Measurements from ENCODE around the gene AKAP6. TPM values are rescaled to one million over a fixed set of nuclear protein-coding genes. Genes with fewer than 3 reads are reported as not detected.

The AKAP6 gene
- total and polyA plus RNA-seq, 2 of the 8 experiments (the other 6 are each of a cell fraction or from before 2014, with no cell fraction given), result 0.09 to 0.89 TPM

GRCh38 chr14:32719601-32720000 is 390.5 kb downstream of the AKAP6 start:
- ChIA-PET CTCF (ENCODE audit: partially characterized antibody) (no interaction called here), POLR2A (ENCODE audit: partially characterized antibody) (no interaction called here)

More at GRCh38 chr14:32719601-32720000, 390.5 kb downstream of the AKAP6 start:
- Histone ChIP-seq H3K9ac (replicated peaks in 1 of 4; ENCODE audit: extremely low read depth in 1 of 4, low read depth in 3 of 4, low read length in 3 of 4) (no peak overlapping the region), H4K5ac (ENCODE audit: insufficient read length, low read depth, low read length) (no peak overlapping the region), H3K14ac (ENCODE audit: insufficient read length) (no peak overlapping the region), H3K56ac (replicated peaks; ENCODE audit: insufficient read length, low read depth, low read length) (no peak overlapping the region), H3K23ac (ENCODE audit: insufficient read length) (no peak overlapping the region), H3K23me2 (ENCODE audit: low read depth, low read length) (no peaks in the 10 kb centered on the region), H2AK5ac (ENCODE audit: low read depth, low read length) (no peak overlapping the region), H3K27me3 (replicated peaks in 1 of 4; ENCODE audit: control insufficient read depth in 3 of 4, extremely low read depth in 1 of 4, insufficient read depth in 3 of 4, low read length in 3 of 4) (no peaks in the 10 kb centered on the region), H3K9me3 (ENCODE audit: insufficient read depth in 2 of 2, low read depth in 1 of 2, low read length in 1 of 2) (no peaks in the 10 kb centered on the region), H4K91ac (replicated peaks; ENCODE audit: insufficient read length, low read length) (no peak overlapping the region), H2AFZ (ENCODE audit: low read length) (no peak overlapping the region), H3K27ac (ENCODE audit: low read depth, low read length) (no peak overlapping the region), H3K18ac (ENCODE audit: extremely low read depth, low read length) (no peak overlapping the region), H3K79me2 (ENCODE audit: control insufficient read depth in 1 of 2, insufficient read depth in 2 of 2, low read length in 2 of 2) (no peaks in the 10 kb centered on the region), H3K36me3 (ENCODE audit: control insufficient read depth in 2 of 4, insufficient read depth in 4 of 4, low read length in 3 of 4) (no peaks in the 10 kb centered on the region), H3K79me1 (ENCODE audit: low read depth, low read length) (no peaks in the 10 kb centered on the region), H2BK120ac (replicated peaks; ENCODE audit: low read depth, low read length) (no peak overlapping the region), H4K20me1 (replicated peaks in 1 of 2; ENCODE audit: control insufficient read depth in 1 of 2, insufficient read depth in 2 of 2, low read length in 2 of 2) (no peaks in the 10 kb centered on the region), H2BK20ac (ENCODE audit: low read length) (no peak overlapping the region), H4K8ac (ENCODE audit: extremely low read depth, insufficient read depth, low read length) (no peak overlapping the region), H3K4me3 (ENCODE audit: extremely low read depth in 1 of 4, insufficient read depth in 2 of 4, low read depth in 3 of 4, low read length in 4 of 4) (no peak overlapping the region), H3K4me2 (ENCODE audit: insufficient read depth in 1 of 2, low read depth in 2 of 2, low read length in 2 of 2) (no peak overlapping the region), H2BK5ac (ENCODE audit: low read depth, low read length) (no peak overlapping the region), H2BK15ac (ENCODE audit: low read length) (no peak overlapping the region), H2BK12ac (ENCODE audit: low read depth, low read length) (no peak overlapping the region), H3K4ac (replicated peaks; ENCODE audit: insufficient read length, low read depth, low read length) (no peak overlapping the region), H3K4me1 (replicated peaks in 1 of 4; ENCODE audit: control insufficient read depth in 3 of 4, insufficient read depth in 4 of 4, low read length in 3 of 4) (no peaks in the 10 kb centered on the region)
- FAIRE-seq (no peak), DNase-seq (ENCODE audit: low read depth in 1 of 2, low spot score in 2 of 2) (no peak)
- TF ChIP-seq SIN3A (conservative IDR thresholded peaks at IDR 0.05 in 1 of 2, IDR thresholded peaks at IDR 0.05 in 1 of 2; ENCODE audit: low read depth in 1 of 2, low read length in 2 of 2) (no peak), ASH2L (IDR thresholded peaks at IDR 0.05; ENCODE audit: low read length) (no peak), USF2 (IDR thresholded peaks at IDR 0.05; ENCODE audit: low read length) (no peak), CEBPB (IDR thresholded peaks at IDR 0.05; ENCODE audit: low read depth, low read length) (no peak), KDM1A (IDR thresholded peaks at IDR 0.05; ENCODE audit: borderline replicate concordance, low read length) (no peak), ZNF274 (IDR thresholded peaks at IDR 0.05; ENCODE audit: borderline replicate concordance, extremely low read depth, low read length) (no peak)
- WGBS, 2 experiments (ENCODE audit: extremely low coverage in 1 of 2, insufficient coverage in 1 of 2, insufficient read length in 1 of 2, insufficient replicate concordance in 2 of 2, low coverage in 1 of 2, low lambda C conversion rate in 2 of 2, missing lambda C conversion rate in 1 of 2), result 88% methylated on average over 1 of the region's 1 CpG; no CpG with 5 or more reads in 1 of the 2 experiments
